H9 (cell line): ENCODE results near the gene STON2. TPM values are rescaled to one million over a fixed set of nuclear protein-coding genes. Genes with fewer than 3 reads are reported as not detected.

Experiments used
- DNase-seq: peaks from one replicate; pipeline ENCODE4 v3.0.0-alpha.2; 2017
- H2AFZ ChIP-seq: one replicate; pipeline ENCODE4 v1.6.1; 2013; ENCODE audit warnings: mild to moderate bottlenecking, low read length, control low read depth, moderate library complexity
- H2AK5ac ChIP-seq: 2 replicates; pipeline ENCODE4 v1.6.1; 2013; ENCODE audit warnings: low read length, control low read depth, mixed read lengths; ENCODE audit not compliant: insufficient read length
- H2BK120ac ChIP-seq: one replicate; pipeline ENCODE4 v1.6.1; 2013; ENCODE audit warnings: low read depth, mild to moderate bottlenecking, low read length, control low read depth, inconsistent platforms; ENCODE audit not compliant: poor library complexity, severe bottlenecking
- H2BK12ac ChIP-seq: 2 replicates; pipeline ENCODE4 v1.6.1; 2013; ENCODE audit warnings: low read length, control low read depth, mixed read lengths, low read depth; ENCODE audit not compliant: insufficient read length
- H2BK15ac ChIP-seq: 2 replicates; pipeline ENCODE4 v1.6.1; 2013; ENCODE audit warnings: low read depth, low read length, control low read depth
- H2BK20ac ChIP-seq: one replicate; pipeline ENCODE4 v1.6.1; 2013; ENCODE audit warnings: low read depth, mild to moderate bottlenecking, low read length, control low read depth, inconsistent platforms; ENCODE audit not compliant: poor library complexity, severe bottlenecking
- H2BK5ac ChIP-seq: 2 replicates; pipeline ENCODE4 v1.6.1; 2013; ENCODE audit warnings: low read length, control low read depth, mixed read lengths; ENCODE audit not compliant: insufficient read length
- H3K14ac ChIP-seq: 2 replicates; pipeline ENCODE4 v1.6.1; 2013; ENCODE audit warnings: low read length, control low read depth; ENCODE audit not compliant: insufficient read depth
- H3K18ac ChIP-seq: 2 replicates; pipeline ENCODE4 v1.6.1; 2013; ENCODE audit warnings: low read depth, mild to moderate bottlenecking, mixed read lengths, low read length, control low read depth; ENCODE audit not compliant: insufficient read length
- H3K23ac ChIP-seq: 2 replicates; pipeline ENCODE4 v1.6.1; 2013; ENCODE audit warnings: low read length, control low read depth, mixed read lengths, low read depth; ENCODE audit not compliant: insufficient read length
- H3K23me2 ChIP-seq: 2 replicates; pipeline ENCODE4 v1.6.1; 2013; ENCODE audit warnings: low read depth, mild to moderate bottlenecking, mixed read lengths, low read length, control low read depth; ENCODE audit not compliant: insufficient read length, poor library complexity, severe bottlenecking
- H3K27ac ChIP-seq: 2 replicates; pipeline ENCODE4 v1.5.1; 2013; ENCODE audit warnings: low read length, control low read depth, mixed read lengths, low read depth; ENCODE audit not compliant: insufficient read length
- H3K27me3 ChIP-seq: 2 replicates; pipeline ENCODE4 v1.6.1; 2013; ENCODE audit warnings: low read length, control low read depth, inconsistent platforms; ENCODE audit not compliant: insufficient read depth
- H3K4ac ChIP-seq: 2 replicates; pipeline ENCODE4 v1.6.1; 2013; ENCODE audit warnings: low read depth, mild to moderate bottlenecking, control low read depth, inconsistent platforms, low read length, moderate library complexity
- H3K4me1 ChIP-seq: 2 replicates; pipeline ENCODE4 v1.6.1; 2013; ENCODE audit warnings: low read length, control low read depth, inconsistent platforms; ENCODE audit not compliant: insufficient read depth
- H3K4me2 ChIP-seq: 2 replicates; pipeline ENCODE4 v1.6.1; 2013; ENCODE audit warnings: low read length, control low read depth, mixed read lengths; ENCODE audit not compliant: insufficient read length, insufficient read depth
- H3K56ac ChIP-seq: 2 replicates; pipeline ENCODE4 v1.6.1; 2013; ENCODE audit warnings: low read depth, mild to moderate bottlenecking, mixed read lengths, low read length, control low read depth; ENCODE audit not compliant: insufficient read length
- H3K79me1 ChIP-seq: 2 replicates; pipeline ENCODE4 v1.6.1; 2013; ENCODE audit warnings: low read depth, mild to moderate bottlenecking, moderate library complexity, low read length, control low read depth, inconsistent platforms; ENCODE audit not compliant: insufficient read depth, poor library complexity, severe bottlenecking
- H3K79me2 ChIP-seq: 2 replicates; pipeline ENCODE4 v1.6.1; 2013; ENCODE audit warnings: low read length, control low read depth, inconsistent platforms; ENCODE audit not compliant: insufficient read depth
- H3K9ac ChIP-seq: 2 replicates; pipeline ENCODE4 v1.6.1; 2013; ENCODE audit warnings: low read length, control low read depth, mixed read lengths; ENCODE audit not compliant: insufficient read length; ENCODE audit errors: extremely low read depth
- H3K9me3 ChIP-seq: one replicate; pipeline ENCODE4 v1.6.1; 2013; ENCODE audit warnings: low read depth, low read length, inconsistent platforms; ENCODE audit not compliant: control insufficient read depth
- H3T11ph ChIP-seq: one replicate; pipeline ENCODE4 v1.6.1; 2013; ENCODE audit warnings: mild to moderate bottlenecking, low read length, control low read depth, inconsistent platforms
- H4K20me1 ChIP-seq: one replicate; pipeline ENCODE4 v1.6.1; 2013; ENCODE audit not compliant: control insufficient read depth, insufficient read length, insufficient read depth
- H4K5ac ChIP-seq: 2 replicates; pipeline ENCODE4 v1.6.1; 2013; ENCODE audit warnings: low read depth, mild to moderate bottlenecking, mixed read lengths, low read length, control low read depth; ENCODE audit not compliant: insufficient read length
- H4K8ac ChIP-seq: replicated peaks from 2 replicates; pipeline ENCODE4 v1.6.1; 2013; ENCODE audit warnings: low read length, control low read depth, mixed read lengths, low read depth; ENCODE audit not compliant: insufficient read length
- H4K91ac ChIP-seq: 2 replicates; pipeline ENCODE4 v1.6.1; 2013; ENCODE audit warnings: low read depth, mild to moderate bottlenecking, moderate library complexity, mixed read lengths, low read length, control low read depth; ENCODE audit not compliant: insufficient read length
- H3K27ac Mint-ChIP-seq, 3 experiments: 2 replicates in 2 of 3; 3 replicates in 1 of 3; pipeline ENCODE4 v1.8.0; 2020 to 2021; ENCODE audit warnings: mixed read lengths in 3 of 3, mild to moderate bottlenecking in 1 of 3, moderate library complexity in 1 of 3
- H3K27me3 Mint-ChIP-seq: 2 replicates; pipeline ENCODE4 v1.8.0; 2021; ENCODE audit warnings: low read depth, mild to moderate bottlenecking, moderate library complexity, mixed read lengths
- H3K36me3 Mint-ChIP-seq, 3 experiments: 2 replicates in 2 of 3; 3 replicates in 1 of 3; pipeline ENCODE4 v1.8.0; 2020 to 2021; ENCODE audit warnings: low read depth in 3 of 3, mixed read lengths in 3 of 3; ENCODE audit not compliant: insufficient read depth in 1 of 3
- H3K4me1 Mint-ChIP-seq, 2 experiments: 2 replicates each; pipeline ENCODE4 v1.8.0; 2020; ENCODE audit warnings: mixed read lengths in 2 of 2
- H3K4me3 Mint-ChIP-seq, 2 experiments: 2 replicates in 1 of 2; 3 replicates in 1 of 2; pipeline ENCODE4 v1.8.0; 2020 to 2021; ENCODE audit warnings: mild to moderate bottlenecking in 2 of 2, mixed read lengths in 2 of 2, moderate library complexity in 1 of 2
- H3K9me3 Mint-ChIP-seq, 2 experiments: 2 replicates in 1 of 2; 3 replicates in 1 of 2; pipeline ENCODE4 v1.8.0; 2020; ENCODE audit warnings: mild to moderate bottlenecking in 2 of 2, mixed read lengths in 2 of 2, moderate library complexity in 1 of 2
- CTCF ChIP-seq: fragments of 200-600 bp; sonication (generic); conservative IDR thresholded peaks from 3 replicates; pipeline ENCODE4 v1.8.0; 2021; ENCODE audit warnings: antibody characterized with exemption, mild to moderate bottlenecking
- WGBS: extraction: QIAGEN DNeasy Blood & Tissue Kit; methylation state at CpG from one replicate; pipeline ENCODE4 v1.1.7; 2013; ENCODE audit warnings: missing lambda C conversion rate, low lambda C conversion rate, mixed read lengths; ENCODE audit not compliant: insufficient read length; ENCODE audit errors: extremely low coverage; 5-methylcytosine and 5-hydroxymethylcytosine counted together
- total RNA-seq: library from RNA; stranded (reverse); gene quantifications from 2 replicates; pipeline ENCODE4 v1.2.1, GENCODE V29; 2021

The STON2 gene
- total RNA-seq, 1 experiment from 2014 or later = 62.9 TPM

- Histone ChIP-seq H2BK15ac (no peak overlapping the region), H4K5ac (no peak overlapping the region), H3K4ac (no peak overlapping the region), H2BK20ac (no peak overlapping the region), H3K79me1 (no peaks in the 10 kb centered on the region), H3K79me2 (no peaks in the 10 kb centered on the region), H3K27me3 (no peaks in the 10 kb centered on the region), H3K4me1 (peaks cover 5% of the 10 kb centered on the region; the same call in 1 of the 2 replicates), H2BK12ac (no peak overlapping the region), H3K27ac (no peak overlapping the region), H4K8ac (no peak overlapping the region), H3K4me2 (no peak overlapping the region), H2AFZ (no peak overlapping the region), H3K23ac (no peak overlapping the region), H2BK5ac (no peak overlapping the region), H2BK120ac (no peak overlapping the region), H3K56ac (no peak overlapping the region), H3K18ac (no peak overlapping the region), H3T11ph (no peak overlapping the region), H4K20me1 (no peaks in the 10 kb centered on the region), H2AK5ac (no peak overlapping the region), H4K91ac (no peak overlapping the region), H3K14ac (no peak overlapping the region), H3K9me3 (no peaks in the 10 kb centered on the region), H3K23me2 (no peaks in the 10 kb centered on the region), H3K9ac (no peak overlapping the region)
- no CpG with 5 or more reads among the region's 4 CpGs for WGBS
- Mint-ChIP-seq H3K4me1 (peaks cover 29 to 30% of the 10 kb centered on the region in 2 experiments), H3K27ac (no peak overlapping the region), H3K27me3 (peaks cover 4% of the 10 kb centered on the region; the same call in 1 of the 2 replicates), H3K36me3 (peaks cover 0 to under 1% (median 0%) of the 10 kb centered on the region in 3 experiments; a peak in 1 of 7 replicates), H3K9me3 (peaks cover 3 to 4% of the 10 kb centered on the region in 2 experiments), H3K4me3 (no peak overlapping the region; a peak in 1 of 5 replicates)
- no peak for DNase-seq
- no peak for TF ChIP-seq CTCF
Observed at GRCh38 chr14:81449114-81449513, 49.0 kb upstream of the STON2 start.
